HG03060 (cell line): ENCODE measurements around the gene PSENEN.
"Not testable (repeated sequence)": the region's sequence is repeated elsewhere in the genome, so short reads cannot be mapped to it uniquely, and the experiment has no call there.

Source experiments
- ATAC-seq: cut with Tn5 transposase; IDR thresholded peaks from one replicate; pipeline ENCODE4 v1.9.1; 2021; ENCODE audit warnings: low read depth, moderate number of reproducible peaks; ENCODE audit not compliant: unreplicated experiment

PSENEN gene

GRCh38 chr19:35718345-35719041 is 27.0 kb upstream of the PSENEN start:
- no peak for ATAC-seq

GRCh38 chr19:35719402-35720162 is 25.9 kb upstream of the PSENEN start:
- no peak for ATAC-seq

GRCh38 chr19:35720163-35720524 is 25.3 kb upstream of the PSENEN start:
- ATAC-seq = no peak

- ATAC-seq = no peak
Measured at GRCh38 chr19:35720648-35721047, 24.8 kb upstream of the PSENEN start.

- ATAC-seq = no peak
Measured at GRCh38 chr19:35721374-35721773, 24.1 kb upstream of the PSENEN start.

GRCh38 chr19:35722461-35722860 is 23.0 kb upstream of the PSENEN start:
- no peak for ATAC-seq

- no peak for ATAC-seq
Measured at GRCh38 chr19:35722897-35723296, 22.6 kb upstream of the PSENEN start.

GRCh38 chr19:35723671-35724070 is 21.8 kb upstream of the PSENEN start:
- ATAC-seq = no peak

- not testable (repeated sequence) for ATAC-seq
Measured at GRCh38 chr19:35724132-35724531, 21.3 kb upstream of the PSENEN start.

GRCh38 chr19:35724560-35724959 is 20.9 kb upstream of the PSENEN start:
- ATAC-seq = no peak

GRCh38 chr19:35725216-35725861 is 20.1 kb upstream of the PSENEN start:
- no peak for ATAC-seq

GRCh38 chr19:35727053-35727955 is 18.1 kb upstream of the PSENEN start:
- no peak for ATAC-seq

- no peak for ATAC-seq
Measured at GRCh38 chr19:35727956-35728706, 17.3 kb upstream of the PSENEN start.

GRCh38 chr19:35729021-35729420 is 16.4 kb upstream of the PSENEN start:
- no peak for ATAC-seq

- ATAC-seq = no peak
Measured at GRCh38 chr19:35729763-35730162, 15.7 kb upstream of the PSENEN start.

GRCh38 chr19:35730326-35730725 is 15.1 kb upstream of the PSENEN start:
- no peak for ATAC-seq

- ATAC-seq = no peak
Measured at GRCh38 chr19:35731353-35731752, 14.1 kb upstream of the PSENEN start.

- no peak for ATAC-seq
Measured at GRCh38 chr19:35731779-35732405, 13.6 kb upstream of the PSENEN start.

- no peak for ATAC-seq
Measured at GRCh38 chr19:35732540-35733179, 12.8 kb upstream of the PSENEN start.
